ENCODE results near the gene NELFB. TPM values are rescaled to one million over a fixed set of nuclear protein-coding genes. Genes with fewer than 3 reads are reported as not detected.
A peak's percentile ranks its signal among the peaks of the same experiment; 100 is the strongest.

The NELFB gene
- polyA plus RNA-seq, 1 experiment, result 51.9 TPM

- Histone ChIP-seq H3K36me3 (ENCODE audit: control insufficient read depth, insufficient read depth, low read length) (peaks cover 2% of the 10 kb centered on the region), H3K4me3 (ENCODE audit: low read depth, low read length) (no peak overlapping the region), H3K27me3 (ENCODE audit: control insufficient read depth, insufficient read depth, low read length) (no peaks in the 10 kb centered on the region)
- DNase-seq (ENCODE audit: low read depth), result no peak
- CTCF ChIA-PET, result interaction anchor here (0.6 kb wide), 1 partner anchor 10 kb away, joined by 3 read pairs; no protein-coding TSS in a partner anchor
- POLR2A ChIA-PET, result no interaction called here
- TF ChIP-seq, protein P1, sequence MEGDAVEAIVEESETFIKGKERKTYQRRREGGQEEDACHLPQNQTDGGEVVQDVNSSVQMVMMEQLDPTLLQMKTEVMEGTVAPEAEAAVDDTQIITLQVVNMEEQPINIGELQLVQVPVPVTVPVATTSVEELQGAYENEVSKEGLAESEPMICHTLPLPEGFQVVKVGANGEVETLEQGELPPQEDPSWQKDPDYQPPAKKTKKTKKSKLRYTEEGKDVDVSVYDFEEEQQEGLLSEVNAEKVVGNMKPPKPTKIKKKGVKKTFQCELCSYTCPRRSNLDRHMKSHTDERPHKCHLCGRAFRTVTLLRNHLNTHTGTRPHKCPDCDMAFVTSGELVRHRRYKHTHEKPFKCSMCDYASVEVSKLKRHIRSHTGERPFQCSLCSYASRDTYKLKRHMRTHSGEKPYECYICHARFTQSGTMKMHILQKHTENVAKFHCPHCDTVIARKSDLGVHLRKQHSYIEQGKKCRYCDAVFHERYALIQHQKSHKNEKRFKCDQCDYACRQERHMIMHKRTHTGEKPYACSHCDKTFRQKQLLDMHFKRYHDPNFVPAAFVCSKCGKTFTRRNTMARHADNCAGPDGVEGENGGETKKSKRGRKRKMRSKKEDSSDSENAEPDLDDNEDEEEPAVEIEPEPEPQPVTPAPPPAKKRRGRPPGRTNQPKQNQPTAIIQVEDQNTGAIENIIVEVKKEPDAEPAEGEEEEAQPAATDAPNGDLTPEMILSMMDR (IDR thresholded peaks at IDR 0.05; ENCODE audit: insufficient read depth, low read depth, low read length), result 0 out of 2 replicates have a peak, but pooled peaks have one; percentile 4
Measured at GRCh38 chr9:137213160-137214060, 41.7 kb upstream of the NELFB start.

DNA sequence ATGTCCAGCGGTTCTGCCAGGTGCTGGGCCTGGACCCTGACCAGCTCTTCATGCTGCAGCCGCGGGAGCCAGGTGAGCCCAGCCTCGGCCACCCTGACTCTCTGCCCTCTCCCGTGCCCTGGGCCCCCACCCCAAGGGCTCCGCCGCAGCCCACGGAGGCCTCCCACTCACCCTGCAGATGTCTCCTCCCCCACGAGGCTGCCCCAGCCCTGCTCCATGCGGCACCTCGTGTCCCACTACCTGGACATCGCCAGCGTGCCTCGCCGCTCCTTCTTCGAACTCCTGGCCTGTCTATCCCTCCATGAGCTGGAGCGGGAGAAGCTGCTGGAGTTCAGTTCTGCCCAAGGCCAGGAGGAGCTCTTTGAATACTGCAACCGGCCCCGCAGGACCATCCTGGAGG lies 40.5 kb upstream of the NELFB start:
- ChIA-PET POLR2A (no interaction called here), CTCF (interaction anchor here (0.6 to 1.0 kb wide), 2 partner anchors 12 to 20 kb away, joined by 3 read pairs; partner anchors contain the start of gene RNF224)
- TF ChIP-seq, protein P1 (IDR thresholded peaks at IDR 0.05; ENCODE audit: insufficient read depth, low read depth, low read length), result no peak
- DNase-seq (ENCODE audit: low read depth), result no peak
- peaks cover 2% of the 10 kb centered on the region for H3K36me3 ChIP-seq (ENCODE audit: control insufficient read depth, insufficient read depth, low read length)
- no peak overlapping the region for H3K4me3 ChIP-seq (ENCODE audit: low read depth, low read length)
- no peaks in the 10 kb centered on the region for H3K27me3 ChIP-seq (ENCODE audit: control insufficient read depth, insufficient read depth, low read length)

- DNase-seq (ENCODE audit: low read depth), result no peak
- H3K27me3 ChIP-seq (ENCODE audit: control insufficient read depth, insufficient read depth, low read length), result no peaks in the 10 kb centered on the region
- CTCF ChIA-PET, result interaction anchor here (0.6 to 1.0 kb wide), 2 partner anchors 12 to 19 kb away, joined by 3 read pairs; partner anchors contain the start of gene RNF224
- H3K4me3 ChIP-seq (ENCODE audit: low read depth, low read length), result no peak overlapping the region
- peaks cover under 1% of the 10 kb centered on the region for H3K36me3 ChIP-seq (ENCODE audit: control insufficient read depth, insufficient read depth, low read length)
- POLR2A ChIA-PET, result no interaction called here
- TF ChIP-seq, protein P1 (IDR thresholded peaks at IDR 0.05; ENCODE audit: insufficient read depth, low read depth, low read length), result no peak
Measured at GRCh38 chr9:137215196-137215986, 39.7 kb upstream of the NELFB start.

- Histone ChIP-seq H3K27me3 (ENCODE audit: control insufficient read depth, insufficient read depth, low read length) (no peaks in the 10 kb centered on the region), H3K4me3 (ENCODE audit: low read depth, low read length) (no peak overlapping the region), H3K36me3 (ENCODE audit: control insufficient read depth, insufficient read depth, low read length) (no peaks in the 10 kb centered on the region; the same call in none of the 2 replicates)
- TF ChIP-seq, protein P1 (IDR thresholded peaks at IDR 0.05; ENCODE audit: insufficient read depth, low read depth, low read length), result no peak
- no peak for DNase-seq (ENCODE audit: low read depth)
- ChIA-PET CTCF (interaction anchor here (0.9 to 1.2 kb wide), 4 partner anchors 12 to 20 kb away, joined by 3 read pairs; partner anchors contain the start of gene SLC34A3), POLR2A (no interaction called here)
Measured at GRCh38 chr9:137216188-137216965, 38.8 kb upstream of the NELFB start.
